DMS 273 (cell line): ENCODE results near the gene MOCS1.
A peak's percentile ranks its signal among the peaks of the same experiment; 100 is the strongest.

Experiments used
- DNase-seq: peaks from one replicate; lab custom pipeline; 2025; ENCODE audit not compliant: unreplicated experiment; lab: John Stamatoyannopoulos, UW

Gene MOCS1

DNA sequence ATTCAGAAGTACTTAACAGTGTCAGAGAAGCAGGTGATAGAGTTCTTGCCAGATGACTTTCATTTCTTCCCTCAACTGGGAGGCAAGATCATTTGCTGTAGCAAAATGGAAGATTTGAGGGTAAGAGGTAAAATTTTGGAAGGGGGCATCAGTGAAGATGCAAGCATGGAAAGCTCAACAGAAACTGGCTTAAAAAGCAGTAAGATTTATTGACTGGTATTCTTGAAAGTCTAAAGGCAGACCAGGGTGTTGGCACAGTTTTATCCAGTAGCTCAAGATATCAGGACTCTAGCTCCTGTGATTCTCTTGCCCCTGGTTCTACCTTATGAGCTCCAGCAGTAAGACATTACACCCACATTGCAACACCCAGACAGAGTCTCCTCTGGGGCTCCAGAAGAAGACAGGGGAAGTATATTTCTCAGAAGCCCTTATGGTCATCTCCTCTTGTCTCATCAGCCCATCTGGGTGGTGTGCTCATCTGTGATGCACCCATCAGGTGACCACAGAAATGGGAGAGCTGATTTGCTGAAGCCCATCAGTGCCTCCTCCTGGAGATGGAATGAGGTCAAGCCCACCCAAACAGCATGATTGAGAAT is 16.0 kb upstream of the MOCS1 start:
- no peak for DNase-seq

- no peak for DNase-seq
Observed at GRCh38 chr6:39948199-39948791, 14.0 kb upstream of the MOCS1 start.

GRCh38 chr6:39947611-39948068 is 13.4 kb upstream of the MOCS1 start:
- no peak for DNase-seq

DNA sequence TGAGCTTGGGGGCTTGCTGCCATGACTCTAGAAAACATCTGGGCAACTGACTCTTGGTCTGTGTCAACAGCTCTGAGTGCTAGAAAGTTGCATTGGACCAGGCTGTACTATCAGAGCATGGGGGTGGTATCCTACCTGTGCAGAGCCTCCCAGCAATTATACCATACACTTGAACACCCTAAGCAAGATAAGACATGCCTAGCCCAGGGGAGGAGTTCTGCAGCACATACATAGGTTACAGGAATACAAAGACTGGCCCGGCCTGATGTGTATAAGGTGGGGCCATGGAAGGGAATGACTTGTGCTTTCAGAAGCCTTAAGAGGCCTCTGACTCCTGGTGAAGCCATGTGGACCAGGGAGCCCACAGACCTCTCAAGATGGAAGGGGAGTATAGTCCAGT is 11.4 kb upstream of the MOCS1 start:
- no peak for DNase-seq

DNA sequence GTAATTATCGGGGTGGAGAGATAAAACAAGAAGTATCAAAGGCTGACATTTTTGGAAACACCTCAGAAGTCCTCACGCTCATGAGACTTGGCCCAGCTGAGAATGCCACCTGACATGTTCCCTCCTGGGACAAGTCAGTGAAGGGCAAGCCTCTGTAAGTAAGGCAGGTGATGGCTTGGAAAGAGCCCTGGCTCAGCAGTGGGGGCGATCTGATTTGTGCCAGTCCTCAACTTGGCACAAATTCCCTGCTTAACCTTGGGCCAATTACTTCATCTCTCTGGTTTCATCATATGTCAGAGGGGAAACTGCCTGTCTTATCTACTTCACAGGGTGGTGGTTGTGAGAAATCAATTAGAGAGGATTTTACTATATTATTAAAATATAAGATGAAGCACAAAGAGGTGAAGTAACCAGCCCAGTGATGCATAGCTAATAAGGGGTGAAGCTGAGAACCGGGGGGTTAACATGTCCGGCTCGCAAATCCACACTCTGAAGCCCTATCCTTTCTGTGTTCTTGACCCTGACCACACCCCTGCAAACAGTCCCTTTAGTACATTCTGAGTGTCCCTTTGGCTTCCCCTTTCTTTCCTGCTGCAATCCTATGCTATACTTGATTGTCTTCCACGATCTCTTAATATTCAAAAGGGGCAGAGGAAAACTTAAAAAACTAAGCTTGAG is 8.8 kb upstream of the MOCS1 start:
- no peak for DNase-seq

GRCh38 chr6:39941820-39942219 is 7.6 kb upstream of the MOCS1 start:
- no peak for DNase-seq

DNA sequence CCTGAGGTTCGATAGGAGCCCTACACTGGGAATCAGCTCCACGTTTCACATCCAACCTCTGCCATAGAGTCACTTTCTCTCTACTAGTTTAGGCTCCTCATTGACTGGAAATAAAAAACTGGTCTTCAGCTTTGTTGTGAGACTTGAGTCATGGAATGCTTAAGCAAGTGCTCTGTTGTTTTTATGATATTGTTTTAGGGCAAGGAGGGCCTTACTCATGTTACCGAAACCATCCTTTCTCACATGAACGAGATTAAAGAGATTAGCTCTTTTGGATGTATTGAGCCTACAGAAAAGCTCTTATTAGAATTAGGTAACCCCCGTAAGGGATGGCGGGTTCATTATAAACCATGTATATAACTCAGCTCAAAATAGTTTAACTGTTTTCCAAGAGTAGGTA is 6.9 kb upstream of the MOCS1 start:
- DNase-seq, result no peak

DNA sequence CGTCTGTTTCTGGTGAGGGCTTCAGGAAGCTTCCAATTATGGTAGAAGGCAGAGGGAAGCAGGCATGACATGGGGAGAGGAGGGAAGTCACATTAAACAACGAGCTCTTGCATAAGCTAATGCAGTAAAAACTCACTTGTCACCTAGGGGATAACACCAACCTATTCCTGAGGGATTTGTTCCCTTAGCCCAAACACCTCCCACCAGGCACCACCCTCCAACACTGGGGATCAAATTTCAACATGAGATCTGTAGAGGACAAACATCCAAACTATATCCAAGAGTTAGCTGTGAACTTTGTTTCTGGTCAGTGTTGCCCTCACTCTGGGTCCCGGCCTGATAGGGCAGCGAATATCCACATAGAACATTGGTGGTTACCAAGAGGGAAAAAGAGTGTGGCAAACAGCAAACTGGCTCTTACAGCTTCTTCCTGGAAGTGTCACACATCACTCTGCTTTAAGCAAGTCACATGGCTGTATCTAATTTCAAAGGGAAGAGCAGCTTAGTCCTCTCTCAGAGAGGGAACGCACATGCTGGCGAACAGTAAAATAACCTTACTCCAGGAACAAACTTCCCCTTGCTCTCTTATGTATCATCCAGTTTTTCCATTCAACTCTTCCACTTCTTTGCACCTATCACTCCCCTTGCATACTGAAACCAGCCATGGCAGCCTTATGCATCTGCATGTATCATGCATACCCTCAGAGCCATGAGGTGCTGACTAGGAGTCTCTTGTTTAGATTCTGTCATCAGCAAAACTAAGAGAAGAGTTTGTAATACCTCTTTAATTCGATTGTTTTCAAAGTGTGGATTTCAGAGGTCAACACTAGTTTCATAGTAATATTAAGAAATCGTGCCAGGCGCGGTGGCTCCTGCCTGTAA is 4.8 kb upstream of the MOCS1 start:
- DNase-seq, result no peak

DNA sequence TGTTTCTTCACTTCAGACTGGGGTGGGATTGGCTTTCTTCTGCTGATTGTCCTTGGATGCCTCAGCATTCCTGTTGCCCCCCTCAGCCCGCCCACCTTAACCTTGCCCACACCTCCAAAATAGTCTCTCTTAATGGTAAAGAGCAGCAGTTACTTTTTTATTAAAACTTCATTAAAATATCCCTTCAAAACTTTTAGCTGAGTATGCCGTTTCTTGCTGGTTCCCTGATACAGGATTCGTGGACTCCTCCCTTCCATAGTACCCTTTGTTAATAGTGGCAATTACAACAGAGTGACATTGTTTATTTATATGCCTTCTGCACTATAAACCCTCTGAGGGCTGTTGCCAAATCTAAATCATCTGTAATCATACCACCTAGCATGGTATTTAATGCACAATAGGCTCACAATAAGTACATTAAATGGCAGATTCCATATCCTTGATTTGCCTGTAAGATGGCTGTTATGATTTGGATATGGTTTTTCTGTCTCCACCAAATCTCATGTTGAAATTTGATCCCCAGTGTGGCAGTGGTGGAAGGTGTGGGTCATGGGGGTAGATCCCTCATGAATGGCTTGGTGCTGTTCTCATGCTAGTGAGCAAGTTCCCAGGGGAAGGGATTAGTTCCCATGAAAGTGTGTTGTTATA is 3.5 kb upstream of the MOCS1 start:
- no peak for DNase-seq

DNA sequence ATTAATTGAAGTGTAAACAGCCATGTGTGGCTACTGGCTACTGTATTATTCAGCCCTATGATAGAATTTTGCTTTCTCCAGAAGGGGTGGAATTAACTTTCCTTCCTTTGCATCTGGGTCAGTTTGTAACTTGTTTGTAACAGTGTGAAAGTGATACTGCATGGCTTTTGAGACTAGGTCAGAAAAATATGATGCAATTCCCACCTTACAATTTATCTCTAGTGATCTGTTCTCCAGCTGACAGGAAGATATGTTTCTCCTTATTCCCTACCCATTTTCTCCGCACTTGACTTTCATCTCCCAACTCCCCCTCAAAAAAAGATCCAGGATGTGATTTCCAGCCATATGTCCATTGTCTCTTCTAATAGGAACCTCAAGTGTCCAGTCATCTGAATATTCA is 2.6 kb upstream of the MOCS1 start:
- no peak for DNase-seq

GRCh38 chr6:39935241-39935640 is 979 bp upstream of the MOCS1 start:
- DNase-seq, result no peak

DNA sequence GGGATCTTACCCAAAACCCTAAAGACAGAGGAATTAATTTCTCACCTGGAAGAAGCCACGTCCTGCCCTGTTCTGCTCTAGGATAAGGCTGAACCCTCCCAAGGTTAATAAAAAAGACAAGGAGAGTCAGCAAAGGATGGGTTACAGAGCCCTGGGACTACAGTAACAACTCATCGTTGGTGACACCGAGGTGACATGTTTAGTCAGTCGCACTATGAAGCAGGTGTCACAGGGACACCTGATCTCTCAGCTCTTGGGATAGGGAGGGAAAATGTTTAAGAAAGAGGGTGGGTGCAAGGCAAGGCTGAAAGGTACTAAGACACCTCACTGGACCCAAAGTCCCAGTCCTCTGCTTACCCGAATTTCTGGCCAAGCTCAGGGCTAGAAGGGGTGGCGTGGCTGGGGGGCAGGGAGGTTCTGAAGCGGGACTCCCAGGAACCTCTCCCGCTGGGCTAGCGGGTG is 562 bp downstream of the MOCS1 start:
- DNase-seq, result no peak

DNA sequence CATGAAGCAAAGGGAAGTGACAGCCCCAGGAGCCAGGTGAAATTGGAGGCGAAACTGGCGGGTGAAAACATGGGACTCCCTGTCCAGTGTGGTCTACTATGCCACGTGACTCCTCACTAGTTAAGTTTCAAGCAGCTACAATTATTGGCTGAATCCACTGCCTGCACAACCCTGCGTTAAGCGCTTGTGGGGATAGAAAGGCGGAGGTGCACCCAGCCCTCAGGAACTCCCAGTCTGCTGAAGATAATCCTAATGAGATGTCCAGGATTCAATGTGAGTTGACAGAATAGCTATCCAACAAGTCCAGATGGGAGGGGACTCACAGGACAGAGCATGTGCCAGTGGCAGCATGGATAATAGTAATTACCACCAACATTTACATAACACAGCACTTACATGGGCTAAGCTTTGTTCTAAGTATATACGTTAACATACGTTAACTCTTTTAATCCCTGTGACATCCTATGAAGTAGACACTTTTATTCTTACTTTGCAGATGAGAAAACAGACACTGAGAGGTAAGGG is 1.8 kb downstream of the MOCS1 start:
- peak; percentile 11 for DNase-seq

- DNase-seq, result peak; percentile 23
Observed at GRCh38 chr6:39931607-39932006, 2.7 kb downstream of the MOCS1 start.

GRCh38 chr6:39930540-39930939 is 3.7 kb downstream of the MOCS1 start:
- no peak for DNase-seq

GRCh38 chr6:39929733-39930461 is 4.4 kb downstream of the MOCS1 start:
- no peak for DNase-seq

GRCh38 chr6:39929039-39929732 is 5.1 kb downstream of the MOCS1 start:
- DNase-seq, result no peak

- DNase-seq, result no peak
Observed at GRCh38 chr6:39927159-39927558, 7.1 kb downstream of the MOCS1 start.

GRCh38 chr6:39926668-39927067 is 7.6 kb downstream of the MOCS1 start:
- no peak for DNase-seq

DNA sequence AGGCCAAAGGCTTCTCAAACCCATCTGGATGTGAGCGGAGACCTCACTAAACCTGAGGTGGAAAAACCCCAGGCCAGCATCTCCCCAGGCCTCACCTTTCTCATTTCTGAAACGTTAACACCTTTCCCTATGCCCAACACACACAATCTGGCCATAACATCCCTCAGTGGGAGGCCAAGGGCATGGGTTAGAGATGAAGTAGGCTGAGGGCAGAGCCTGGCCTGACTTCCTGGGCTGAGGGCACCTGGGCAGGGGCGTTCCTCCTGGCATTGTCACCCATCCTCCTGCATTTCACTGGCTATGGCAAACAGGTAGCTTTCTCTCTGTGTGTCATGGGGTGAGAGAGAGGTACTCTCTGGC is 8.4 kb downstream of the MOCS1 start:
- no peak for DNase-seq
